WERI-Rb-1 (cell line): ENCODE data around the gene UPF2.

Experiments
- DNase-seq: peaks from one replicate; pipeline ENCODE4 v3.0.0-alpha.2; 2020
- H3K27ac ChIP-seq: fragments of 250-450 bp; sonication (Bioruptor Pico); 2 replicates; pipeline ENCODE4 v1.5.1; 2020; ENCODE audit warnings: mild to moderate bottlenecking, moderate library complexity
- H3K27me3 ChIP-seq: fragments of 250-450 bp; sonication (Bioruptor Pico); 2 replicates; pipeline ENCODE4 v1.5.1; 2021; ENCODE audit warnings: mild to moderate bottlenecking, low read depth, moderate library complexity; ENCODE audit not compliant: insufficient read depth, severe bottlenecking
- H3K36me3 ChIP-seq: fragments of 250-450 bp; sonication (Bioruptor Pico); 2 replicates; pipeline ENCODE4 v1.5.1; 2020; ENCODE audit warnings: mild to moderate bottlenecking, moderate library complexity
- H3K4me3 ChIP-seq: 2 replicates; pipeline ENCODE4 v1.5.1; 2011; ENCODE audit warnings: low read depth, mild to moderate bottlenecking, control low read depth, low read length
- H3K9me3 ChIP-seq: fragments of 250-450 bp; sonication (Bioruptor Pico); 2 replicates; pipeline ENCODE4 v1.5.1; 2021; ENCODE audit warnings: mild to moderate bottlenecking, moderate library complexity; ENCODE audit not compliant: severe bottlenecking
- CTCF ChIP-seq: IDR thresholded peaks from 2 replicates; pipeline ENCODE4 v1.5.1; 2011; ENCODE audit warnings: low read depth, mild to moderate bottlenecking, control low read depth, inconsistent platforms, low read length

Gene UPF2

DNA sequence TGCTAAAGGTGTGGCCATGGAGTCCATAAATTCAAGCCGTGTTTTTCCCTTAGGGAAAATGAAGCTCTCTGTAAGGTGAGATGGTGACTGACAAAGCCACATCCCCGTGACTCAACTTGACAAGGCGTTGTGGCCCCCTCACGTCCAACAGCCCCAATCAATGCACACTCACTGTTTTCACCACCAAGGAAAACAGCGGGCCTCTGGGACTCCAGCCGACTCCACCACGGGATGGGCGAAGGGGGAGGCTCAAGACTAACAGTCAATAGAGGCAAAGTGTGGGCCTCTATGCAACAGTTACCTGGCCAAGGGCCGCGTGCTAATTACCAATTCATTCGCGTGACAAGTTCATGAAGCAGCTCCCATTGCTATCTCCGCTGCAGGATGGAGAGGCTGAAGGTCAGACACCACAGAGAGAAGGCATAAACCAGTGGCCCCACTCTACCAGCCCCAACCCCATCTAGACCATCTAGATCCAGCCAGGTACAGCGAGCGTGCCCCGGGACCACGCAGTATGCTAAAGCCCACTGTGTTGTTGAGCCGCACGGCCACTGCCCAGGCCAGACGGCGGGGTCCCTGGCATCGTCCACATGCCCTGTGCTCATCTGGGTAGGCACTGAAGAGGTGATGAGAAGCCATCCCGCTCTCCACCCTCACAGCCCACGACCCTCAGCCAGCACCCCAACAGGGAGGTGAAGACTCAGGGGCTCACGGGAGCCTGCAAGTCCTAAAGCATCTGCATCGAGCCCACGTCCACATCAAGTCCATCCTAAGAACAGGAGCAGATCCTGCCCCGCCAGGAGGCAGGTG lies 143.3 kb downstream of the UPF2 start:
- no peak for TF ChIP-seq CTCF
- no peak for DNase-seq
- Histone ChIP-seq H3K4me3 (no peak overlapping the region), H3K9me3 (no peaks in the 10 kb centered on the region), H3K27ac (no peak overlapping the region), H3K27me3 (no peaks in the 10 kb centered on the region), H3K36me3 (no peaks in the 10 kb centered on the region)

GRCh38 chr10:11898372-11899066 lies 144.1 kb downstream of the UPF2 start:
- no peak overlapping the region for H3K27ac ChIP-seq
- no peak for TF ChIP-seq CTCF
- no peak for DNase-seq
- H3K27me3 ChIP-seq: no peaks in the 10 kb centered on the region
- no peak overlapping the region for H3K4me3 ChIP-seq
- H3K36me3 ChIP-seq: no peaks in the 10 kb centered on the region
- H3K9me3 ChIP-seq: no peaks in the 10 kb centered on the region

- DNase-seq: no peak
- Histone ChIP-seq H3K4me3 (no peak overlapping the region), H3K27ac (no peak overlapping the region), H3K9me3 (no peaks in the 10 kb centered on the region), H3K36me3 (no peaks in the 10 kb centered on the region), H3K27me3 (no peaks in the 10 kb centered on the region)
- no peak for TF ChIP-seq CTCF
These were observed 144.6 kb downstream of the UPF2 start for GRCh38 chr10:11898033-11898371.

- H3K9me3 ChIP-seq: no peaks in the 10 kb centered on the region
- DNase-seq: no peak
- H3K27ac ChIP-seq: no peak overlapping the region
- no peak overlapping the region for H3K4me3 ChIP-seq
- H3K36me3 ChIP-seq: no peaks in the 10 kb centered on the region
- no peak for TF ChIP-seq CTCF
- H3K27me3 ChIP-seq: no peaks in the 10 kb centered on the region
These were observed 145.9 kb downstream of the UPF2 start for GRCh38 chr10:11896549-11897200.

DNA sequence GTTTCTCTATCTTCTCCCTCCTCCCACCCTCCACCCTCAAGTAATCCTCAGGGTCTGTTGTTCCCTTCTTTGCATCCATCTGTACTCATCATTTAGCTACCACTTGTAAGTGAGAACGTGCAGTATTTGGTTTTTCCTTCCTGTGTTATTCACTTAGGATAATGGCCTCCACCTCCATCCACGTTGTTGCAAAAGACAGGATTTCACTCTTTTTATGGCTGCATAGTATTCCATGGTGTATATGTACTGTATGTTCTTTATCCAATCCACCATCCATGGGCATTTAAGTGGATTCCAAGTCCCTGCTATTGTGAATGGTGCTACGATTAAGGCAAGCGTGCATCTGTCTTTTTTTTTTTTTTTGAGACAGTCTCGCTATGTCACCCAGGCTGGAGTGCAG lies 147.0 kb downstream of the UPF2 start:
- H3K36me3 ChIP-seq: no peaks in the 10 kb centered on the region

More for the DNA sequence above, 147.0 kb downstream of the UPF2 start:
- no peak for TF ChIP-seq CTCF
- DNase-seq: no peak
- no peaks in the 10 kb centered on the region for H3K9me3 ChIP-seq
- H3K27me3 ChIP-seq: no peaks in the 10 kb centered on the region
- H3K27ac ChIP-seq: no peak overlapping the region
- no peak overlapping the region for H3K4me3 ChIP-seq
